ENCODE results near the gene GP2. TPM values are rescaled to one million over a fixed set of nuclear protein-coding genes. Genes with fewer than 3 reads are reported as not detected.

Gene GP2
- total RNA-seq, 1 donor from 2014 or later, result not detected

DNA sequence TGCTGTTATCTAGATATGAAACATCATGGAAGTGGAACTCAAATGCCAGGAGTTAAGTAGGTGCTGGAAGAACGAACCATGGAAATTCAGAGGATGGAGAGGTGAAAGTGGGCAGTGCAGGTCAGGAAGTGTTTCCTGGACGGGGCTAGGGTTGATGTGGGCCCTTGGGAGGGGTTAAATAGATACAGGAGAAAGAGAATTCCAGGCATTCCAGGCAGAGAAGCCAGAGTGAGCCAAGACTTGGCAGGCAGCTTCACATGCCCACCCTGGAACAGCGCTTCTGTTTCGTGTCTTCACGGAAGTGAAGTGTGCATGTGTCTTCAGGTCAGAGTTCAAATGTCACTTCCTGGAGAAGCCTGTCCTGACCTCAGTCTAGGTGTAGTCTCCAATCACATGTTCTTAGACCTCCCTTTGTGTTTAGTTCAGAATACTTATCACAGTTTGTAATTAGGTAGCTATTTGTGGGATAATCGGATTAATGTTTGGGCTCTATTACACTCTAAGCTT, 41.3 kb downstream of the GP2 start:
- H3K9me3 Mint-ChIP-seq, result no peaks in the 10 kb centered on the region
- H3K4me1 Mint-ChIP-seq, result no peaks in the 10 kb centered on the region

DNA sequence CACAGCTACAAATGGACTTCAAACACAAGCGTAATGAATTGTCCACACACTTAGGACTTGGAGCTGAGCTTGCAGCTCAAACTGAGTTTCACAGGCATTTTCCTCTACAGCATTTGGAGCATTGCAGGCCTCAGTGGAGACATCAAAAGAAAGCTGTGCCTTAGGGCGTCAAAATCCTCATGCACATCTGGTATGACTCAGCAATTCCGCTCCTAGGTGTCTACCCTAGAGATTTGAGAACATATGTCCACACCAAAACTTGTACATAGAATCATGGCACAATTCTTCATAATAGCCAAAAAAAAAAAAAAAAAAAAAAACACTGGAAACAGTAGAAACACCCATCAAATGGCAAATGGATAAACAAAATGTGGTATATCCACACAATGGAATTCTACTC, 47.1 kb downstream of the GP2 start:
- peaks cover 3% of the 10 kb centered on the region for H3K9me3 Mint-ChIP-seq
- H3K27ac Mint-ChIP-seq, result no peak overlapping the region
- H3K4me1 Mint-ChIP-seq, result no peaks in the 10 kb centered on the region
- TF ChIP-seq, protein P1, sequence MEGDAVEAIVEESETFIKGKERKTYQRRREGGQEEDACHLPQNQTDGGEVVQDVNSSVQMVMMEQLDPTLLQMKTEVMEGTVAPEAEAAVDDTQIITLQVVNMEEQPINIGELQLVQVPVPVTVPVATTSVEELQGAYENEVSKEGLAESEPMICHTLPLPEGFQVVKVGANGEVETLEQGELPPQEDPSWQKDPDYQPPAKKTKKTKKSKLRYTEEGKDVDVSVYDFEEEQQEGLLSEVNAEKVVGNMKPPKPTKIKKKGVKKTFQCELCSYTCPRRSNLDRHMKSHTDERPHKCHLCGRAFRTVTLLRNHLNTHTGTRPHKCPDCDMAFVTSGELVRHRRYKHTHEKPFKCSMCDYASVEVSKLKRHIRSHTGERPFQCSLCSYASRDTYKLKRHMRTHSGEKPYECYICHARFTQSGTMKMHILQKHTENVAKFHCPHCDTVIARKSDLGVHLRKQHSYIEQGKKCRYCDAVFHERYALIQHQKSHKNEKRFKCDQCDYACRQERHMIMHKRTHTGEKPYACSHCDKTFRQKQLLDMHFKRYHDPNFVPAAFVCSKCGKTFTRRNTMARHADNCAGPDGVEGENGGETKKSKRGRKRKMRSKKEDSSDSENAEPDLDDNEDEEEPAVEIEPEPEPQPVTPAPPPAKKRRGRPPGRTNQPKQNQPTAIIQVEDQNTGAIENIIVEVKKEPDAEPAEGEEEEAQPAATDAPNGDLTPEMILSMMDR (IDR thresholded peaks at IDR 0.05), result no peak
- POLR2A ChIA-PET, result no interaction called here
- no peaks in the 10 kb centered on the region for H3K36me3 Mint-ChIP-seq (ENCODE audit: low read depth)
- DNase-seq (no peak), ATAC-seq (ENCODE audit: low read depth) (no peak)
- peaks cover 3% of the 10 kb centered on the region for H3K27me3 Mint-ChIP-seq
- no peak overlapping the region for H3K4me3 Mint-ChIP-seq
- intact Hi-C loops (cut with micrococcal nuclease), result no loop called here
- CTCF ChIA-PET, result no interaction called here

More for the DNA sequence above, 41.3 kb downstream of the GP2 start:
- intact Hi-C loops (cut with micrococcal nuclease), result no loop called here
- no peaks in the 10 kb centered on the region for H3K27me3 Mint-ChIP-seq
- CTCF ChIA-PET, result no interaction called here
- H3K27ac Mint-ChIP-seq, result no peak overlapping the region
- H3K4me3 Mint-ChIP-seq, result no peak overlapping the region
- no peaks in the 10 kb centered on the region for H3K36me3 Mint-ChIP-seq (ENCODE audit: low read depth)
- TF ChIP-seq, protein P1 (IDR thresholded peaks at IDR 0.05), result no peak
- no peak for ATAC-seq (ENCODE audit: low read depth)
- DNase-seq, result no peak
- POLR2A ChIA-PET, result no interaction called here

DNA sequence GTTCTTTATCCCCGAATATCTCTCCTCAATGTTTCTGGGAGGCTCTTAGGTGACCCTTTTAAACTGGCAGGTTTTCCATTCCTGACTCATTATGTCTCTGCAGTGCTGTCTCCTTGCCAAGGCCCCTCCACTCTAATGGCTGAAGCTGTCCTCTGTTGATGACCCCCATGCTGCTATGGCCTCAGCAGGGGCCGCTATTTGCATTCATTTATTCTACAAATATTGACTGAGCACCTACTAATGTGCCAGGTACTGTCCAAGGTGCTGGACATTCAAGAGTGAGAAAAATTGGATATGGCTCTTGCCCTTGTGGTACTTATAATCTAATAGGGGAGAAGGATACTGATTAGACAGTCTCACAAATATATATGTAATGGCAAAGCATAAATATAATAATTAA, 55.4 kb downstream of the GP2 start:
- TF ChIP-seq, protein P1 (IDR thresholded peaks at IDR 0.05), result no peak
- POLR2A ChIA-PET, result no interaction called here
- intact Hi-C loops (cut with micrococcal nuclease), result no loop called here
- Mint-ChIP-seq H3K4me1 (no peaks in the 10 kb centered on the region), H3K27me3 (no peaks in the 10 kb centered on the region), H3K36me3 (ENCODE audit: low read depth) (no peaks in the 10 kb centered on the region), H3K4me3 (no peak overlapping the region), H3K27ac (no peak overlapping the region), H3K9me3 (no peaks in the 10 kb centered on the region)
- CTCF ChIA-PET, result no interaction called here
- DNase-seq (no peak), ATAC-seq (ENCODE audit: low read depth) (no peak)

DNA sequence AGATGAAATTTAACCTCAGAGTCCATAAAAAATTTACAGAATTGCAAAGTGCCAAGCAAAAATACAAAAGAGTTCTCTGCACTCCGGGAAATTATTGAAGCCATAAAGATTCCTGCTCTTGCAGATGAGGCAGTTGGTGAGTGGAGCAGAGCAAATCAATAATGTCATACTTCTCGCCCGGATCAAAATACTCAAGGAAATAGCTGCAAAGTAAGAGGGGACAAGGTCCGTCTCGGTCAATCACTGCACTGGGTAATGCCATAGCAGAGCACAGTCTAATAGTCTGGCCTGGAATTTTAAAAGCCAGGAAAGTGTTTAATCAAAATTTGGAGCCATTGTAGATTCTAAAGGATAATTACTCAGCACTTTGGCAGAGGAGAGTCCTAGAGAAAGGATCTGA, 58.9 kb downstream of the GP2 start:
- CTCF ChIA-PET, result no interaction called here
- no peak for ATAC-seq (ENCODE audit: low read depth)
- H3K27ac Mint-ChIP-seq, result no peak overlapping the region
- intact Hi-C loops (cut with micrococcal nuclease), result no loop called here
- no peak for DNase-seq
- H3K9me3 Mint-ChIP-seq, result no peaks in the 10 kb centered on the region
- H3K4me1 Mint-ChIP-seq, result no peaks in the 10 kb centered on the region
- H3K36me3 Mint-ChIP-seq (ENCODE audit: low read depth), result no peaks in the 10 kb centered on the region
- H3K4me3 Mint-ChIP-seq, result no peak overlapping the region
- POLR2A ChIA-PET, result no interaction called here
- TF ChIP-seq, protein P1 (IDR thresholded peaks at IDR 0.05), result no peak
- H3K27me3 Mint-ChIP-seq, result no peaks in the 10 kb centered on the region

DNA sequence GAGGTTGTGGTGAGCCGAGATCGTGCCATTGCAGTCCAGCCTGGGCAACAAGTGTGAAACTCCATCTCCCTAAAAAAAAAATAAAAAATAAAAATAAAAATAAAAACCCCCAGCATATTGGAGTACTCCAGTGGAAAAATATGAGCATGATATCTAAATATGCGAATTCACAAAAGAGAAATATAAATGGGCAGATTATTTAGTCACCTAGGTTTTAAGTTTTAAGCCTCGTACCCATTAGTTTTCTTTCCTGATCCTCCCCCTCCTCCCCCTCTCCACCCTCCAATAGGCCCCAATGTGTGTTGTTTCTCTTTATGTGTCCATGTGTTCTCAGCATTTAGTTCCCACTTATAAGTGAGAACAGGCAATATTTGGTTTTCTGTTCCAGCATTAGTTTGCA, 62.3 kb downstream of the GP2 start:
- intact Hi-C loops (cut with micrococcal nuclease), result no loop called here
- H3K27me3 Mint-ChIP-seq, result no peaks in the 10 kb centered on the region
- POLR2A ChIA-PET, result no interaction called here
- no peak for DNase-seq
- H3K9me3 Mint-ChIP-seq, result no peaks in the 10 kb centered on the region
- H3K4me3 Mint-ChIP-seq, result no peak overlapping the region
- CTCF ChIA-PET, result no interaction called here
- TF ChIP-seq, protein P1 (IDR thresholded peaks at IDR 0.05), result no peak
- H3K36me3 Mint-ChIP-seq (ENCODE audit: low read depth), result no peaks in the 10 kb centered on the region
- no peaks in the 10 kb centered on the region for H3K4me1 Mint-ChIP-seq
- ATAC-seq (ENCODE audit: low read depth), result no peak
- no peak overlapping the region for H3K27ac Mint-ChIP-seq

All from activated B cell treated with CpG ODN at 0.5 μM for 24 hours (primary cell).